Measurements from ENCODE around the gene ATIC. TPM values are rescaled to one million over a fixed set of nuclear protein-coding genes. Genes with fewer than 3 reads are reported as not detected.

ATIC gene
- total RNA-seq, 1 experiment from 2014 or later, result 173 TPM

GRCh38 chr2:215357660-215358059, 45.8 kb downstream of the ATIC start:
- intact Hi-C loops (cut with micrococcal nuclease), result no loop called here
- RAD21 ChIA-PET (ENCODE audit: low non-redundant PET in 1 of 2, low total read pairs in 2 of 2, uncharacterized antibody in 2 of 2, unreplicated experiment in 2 of 2), result no interaction called here
- Histone ChIP-seq H2AFZ (ENCODE audit: low read depth, low read length, poor library complexity, severe bottlenecking) (no peak overlapping the region), H4K20me1 (ENCODE audit: insufficient read depth) (no peaks in the 10 kb centered on the region), H3K27me3 (ENCODE audit: insufficient read depth, low read length) (no peaks in the 10 kb centered on the region), H3K4me3 (replicated peaks in 1 of 2; ENCODE audit: low read depth in 1 of 2, low read length in 2 of 2) (no peak overlapping the region), H3K4me2 (ENCODE audit: low read length) (no peak overlapping the region), H3K9me3 (ENCODE audit: control insufficient read depth in 1 of 2, insufficient read depth in 1 of 2, low read depth in 1 of 2, low read length in 2 of 2) (no peaks in the 10 kb centered on the region), H3K4me1 (ENCODE audit: control insufficient read depth in 1 of 2, insufficient read depth in 2 of 2, low read length in 2 of 2) (no peaks in the 10 kb centered on the region), H3K27ac (ENCODE audit: low read depth, low read length) (no peak overlapping the region), H3K9ac (ENCODE audit: low read length) (no peak overlapping the region), H3K36me3 (ENCODE audit: control insufficient read depth in 1 of 2, insufficient read depth in 2 of 2, low read length in 2 of 2) (peaks cover 0 to 7% of the 10 kb centered on the region in 2 experiments; a peak in 2 of 4 replicates), H3K79me2 (ENCODE audit: insufficient read depth, low read length) (no peaks in the 10 kb centered on the region), H3K9me2 (ENCODE audit: insufficient read depth) (no peaks in the 10 kb centered on the region)
- TF ChIP-seq POLR2AphosphoS5 (IDR thresholded peaks at IDR 0.05; ENCODE audit: low read depth, low read length), result no peak
- TF ChIP-seq EGR1 (IDR thresholded peaks at IDR 0.05; ENCODE audit: low read depth), result no peak
- TF ChIP-seq, protein P1, sequence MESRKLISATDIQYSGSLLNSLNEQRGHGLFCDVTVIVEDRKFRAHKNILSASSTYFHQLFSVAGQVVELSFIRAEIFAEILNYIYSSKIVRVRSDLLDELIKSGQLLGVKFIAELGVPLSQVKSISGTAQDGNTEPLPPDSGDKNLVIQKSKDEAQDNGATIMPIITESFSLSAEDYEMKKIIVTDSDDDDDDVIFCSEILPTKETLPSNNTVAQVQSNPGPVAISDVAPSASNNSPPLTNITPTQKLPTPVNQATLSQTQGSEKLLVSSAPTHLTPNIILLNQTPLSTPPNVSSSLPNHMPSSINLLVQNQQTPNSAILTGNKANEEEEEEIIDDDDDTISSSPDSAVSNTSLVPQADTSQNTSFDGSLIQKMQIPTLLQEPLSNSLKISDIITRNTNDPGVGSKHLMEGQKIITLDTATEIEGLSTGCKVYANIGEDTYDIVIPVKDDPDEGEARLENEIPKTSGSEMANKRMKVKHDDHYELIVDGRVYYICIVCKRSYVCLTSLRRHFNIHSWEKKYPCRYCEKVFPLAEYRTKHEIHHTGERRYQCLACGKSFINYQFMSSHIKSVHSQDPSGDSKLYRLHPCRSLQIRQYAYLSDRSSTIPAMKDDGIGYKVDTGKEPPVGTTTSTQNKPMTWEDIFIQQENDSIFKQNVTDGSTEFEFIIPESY (IDR thresholded peaks at IDR 0.05; ENCODE audit: extremely low read depth, insufficient replicate concordance, low read length), result no peak
- TF ChIP-seq EZH2 (IDR thresholded peaks at IDR 0.05), result no peak
- no peak for TF ChIP-seq CEBPB (IDR thresholded peaks at IDR 0.05; ENCODE audit: low read depth)
- DNase-seq (ENCODE audit: low read depth, low spot score) (no peak), ATAC-seq (no peak)
- POLR2A ChIA-PET, result no interaction called here
- BruUV-seq (replicated peaks), result no TSS peak
- CTCF ChIA-PET, result no interaction called here

DNA sequence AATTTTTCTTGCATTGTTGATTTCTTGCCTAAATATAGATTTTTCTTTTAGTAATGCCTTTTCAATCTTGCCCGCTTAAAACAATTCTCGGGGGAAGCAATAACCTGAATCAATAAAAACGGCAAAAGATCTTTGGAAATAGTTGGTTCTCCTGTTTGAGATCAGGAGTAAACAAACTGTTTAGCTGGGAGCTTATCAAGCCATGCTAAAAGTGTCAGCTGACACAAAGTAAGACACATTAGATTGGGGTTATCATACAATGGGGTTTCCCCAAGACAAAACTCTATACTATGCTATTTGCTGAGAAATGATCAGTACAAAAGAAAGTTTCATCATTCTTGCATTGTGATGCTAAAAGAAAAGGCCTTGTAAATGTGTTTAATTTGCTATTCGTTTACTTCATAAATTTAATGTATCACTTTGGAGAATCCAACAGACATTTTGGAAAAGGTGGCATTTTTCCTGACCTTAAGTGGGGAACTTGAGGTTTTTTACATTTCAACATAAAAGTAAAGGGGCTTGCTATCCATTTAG, 46.5 kb downstream of the ATIC start:
- Histone ChIP-seq H3K4me1 (ENCODE audit: control insufficient read depth in 1 of 2, insufficient read depth in 2 of 2, low read length in 2 of 2) (no peaks in the 10 kb centered on the region), H3K9ac (ENCODE audit: low read length) (no peak overlapping the region), H3K36me3 (ENCODE audit: control insufficient read depth in 1 of 2, insufficient read depth in 2 of 2, low read length in 2 of 2) (peaks cover 0 to 11% of the 10 kb centered on the region in 2 experiments; a peak in 2 of 4 replicates), H3K79me2 (ENCODE audit: insufficient read depth, low read length) (no peaks in the 10 kb centered on the region), H3K9me2 (ENCODE audit: insufficient read depth) (no peaks in the 10 kb centered on the region), H2AFZ (ENCODE audit: low read depth, low read length, poor library complexity, severe bottlenecking) (no peak overlapping the region), H4K20me1 (ENCODE audit: insufficient read depth) (no peaks in the 10 kb centered on the region), H3K4me2 (ENCODE audit: low read length) (no peak overlapping the region), H3K4me3 (replicated peaks in 1 of 2; ENCODE audit: low read depth in 1 of 2, low read length in 2 of 2) (no peak overlapping the region), H3K27ac (ENCODE audit: low read depth, low read length) (no peak overlapping the region), H3K9me3 (ENCODE audit: control insufficient read depth in 1 of 2, insufficient read depth in 1 of 2, low read depth in 1 of 2, low read length in 2 of 2) (no peaks in the 10 kb centered on the region), H3K27me3 (ENCODE audit: insufficient read depth, low read length) (no peaks in the 10 kb centered on the region)
- no peak for TF ChIP-seq ELF1 (IDR thresholded peaks at IDR 0.05; ENCODE audit: borderline replicate concordance, low read depth)
- no peak for TF ChIP-seq POLR2AphosphoS5 (IDR thresholded peaks at IDR 0.05; ENCODE audit: low read depth, low read length)
- no peak for TF ChIP-seq POLR2A (IDR thresholded peaks at IDR 0.05; ENCODE audit: borderline replicate concordance, extremely low read depth, insufficient read depth, insufficient read length)
- TF ChIP-seq SRF (IDR thresholded peaks at IDR 0.05; ENCODE audit: low read depth), result no peak
- TF ChIP-seq, protein P2, sequence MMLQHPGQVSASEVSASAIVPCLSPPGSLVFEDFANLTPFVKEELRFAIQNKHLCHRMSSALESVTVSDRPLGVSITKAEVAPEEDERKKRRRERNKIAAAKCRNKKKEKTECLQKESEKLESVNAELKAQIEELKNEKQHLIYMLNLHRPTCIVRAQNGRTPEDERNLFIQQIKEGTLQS (IDR thresholded peaks at IDR 0.05), result no peak
- no peak for TF ChIP-seq JUND (IDR thresholded peaks at IDR 0.05)
- TF ChIP-seq, protein P3, sequence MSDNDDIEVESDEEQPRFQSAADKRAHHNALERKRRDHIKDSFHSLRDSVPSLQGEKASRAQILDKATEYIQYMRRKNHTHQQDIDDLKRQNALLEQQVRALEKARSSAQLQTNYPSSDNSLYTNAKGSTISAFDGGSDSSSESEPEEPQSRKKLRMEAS (IDR thresholded peaks at IDR 0.05), result no peak
- no peak for TF ChIP-seq TCF7L2 (IDR thresholded peaks at IDR 0.05; ENCODE audit: borderline replicate concordance, extremely low read depth, insufficient read depth, insufficient read length)
- TF ChIP-seq, protein P4, sequence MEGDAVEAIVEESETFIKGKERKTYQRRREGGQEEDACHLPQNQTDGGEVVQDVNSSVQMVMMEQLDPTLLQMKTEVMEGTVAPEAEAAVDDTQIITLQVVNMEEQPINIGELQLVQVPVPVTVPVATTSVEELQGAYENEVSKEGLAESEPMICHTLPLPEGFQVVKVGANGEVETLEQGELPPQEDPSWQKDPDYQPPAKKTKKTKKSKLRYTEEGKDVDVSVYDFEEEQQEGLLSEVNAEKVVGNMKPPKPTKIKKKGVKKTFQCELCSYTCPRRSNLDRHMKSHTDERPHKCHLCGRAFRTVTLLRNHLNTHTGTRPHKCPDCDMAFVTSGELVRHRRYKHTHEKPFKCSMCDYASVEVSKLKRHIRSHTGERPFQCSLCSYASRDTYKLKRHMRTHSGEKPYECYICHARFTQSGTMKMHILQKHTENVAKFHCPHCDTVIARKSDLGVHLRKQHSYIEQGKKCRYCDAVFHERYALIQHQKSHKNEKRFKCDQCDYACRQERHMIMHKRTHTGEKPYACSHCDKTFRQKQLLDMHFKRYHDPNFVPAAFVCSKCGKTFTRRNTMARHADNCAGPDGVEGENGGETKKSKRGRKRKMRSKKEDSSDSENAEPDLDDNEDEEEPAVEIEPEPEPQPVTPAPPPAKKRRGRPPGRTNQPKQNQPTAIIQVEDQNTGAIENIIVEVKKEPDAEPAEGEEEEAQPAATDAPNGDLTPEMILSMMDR (IDR thresholded peaks at IDR 0.05 in 2 of 3, conservative IDR thresholded peaks at IDR 0.05 in 1 of 3; ENCODE audit: borderline replicate concordance in 1 of 3, insufficient read depth in 1 of 3, low read depth in 2 of 3, low read length in 2 of 3), result no peak
- no peak for TF ChIP-seq YY1 (IDR thresholded peaks at IDR 0.05; ENCODE audit: extremely low read depth, insufficient replicate concordance, low read depth, low read length)
- no peak for TF ChIP-seq RAD21 (IDR thresholded peaks at IDR 0.05; ENCODE audit: low read depth)
- no peak for TF ChIP-seq SIN3A (IDR thresholded peaks at IDR 0.05; ENCODE audit: low read depth)
- no peak for TF ChIP-seq CEBPB (IDR thresholded peaks at IDR 0.05; ENCODE audit: low read depth)
- ChIA-PET RAD21 (ENCODE audit: low non-redundant PET in 1 of 2, low total read pairs in 2 of 2, uncharacterized antibody in 2 of 2, unreplicated experiment in 2 of 2) (no interaction called here), CTCF (no interaction called here), POLR2A (no interaction called here)
- no TSS peak for BruUV-seq (replicated peaks)
- ATAC-seq (no peak), DNase-seq (ENCODE audit: low read depth, low spot score) (no peak)
- intact Hi-C loops (cut with micrococcal nuclease), result no loop called here

Measured in HCT116 (cell line).